ENCODE data around the gene HORMAD2. TPM values are rescaled to one million over a fixed set of nuclear protein-coding genes. Genes with fewer than 3 reads are reported as not detected.
A peak's percentile ranks its signal among the peaks of the same experiment; 100 is the strongest.

HORMAD2 gene
- total RNA-seq, 2 donors from 2014 or later = not detected

- H3K4me1 ChIP-seq (ENCODE audit: control insufficient read depth in 1 of 2, low read depth in 2 of 2) = peaks cover 10 to 20% of the 10 kb centered on the region in 2 donors
- no peaks in the 10 kb centered on the region for H3K36me3 ChIP-seq
- no peak for ATAC-seq (ENCODE audit: insufficient number of reproducible peaks, low FRiP score, low read depth)
- no peaks in the 10 kb centered on the region for H3K27me3 ChIP-seq (replicated peaks; ENCODE audit: insufficient read depth)
- no peaks in the 10 kb centered on the region for H3K9me3 ChIP-seq
- no peak overlapping the region for H3K27ac ChIP-seq
- no peak for DNase-seq (ENCODE audit: low spot score)
- no peak overlapping the region for H3K4me3 ChIP-seq
- no peak for TF ChIP-seq CTCF (IDR thresholded peaks at IDR 0.05)
These were observed 112.2 kb downstream of the HORMAD2 start for GRCh38 chr22:30192427-30192826.

DNA sequence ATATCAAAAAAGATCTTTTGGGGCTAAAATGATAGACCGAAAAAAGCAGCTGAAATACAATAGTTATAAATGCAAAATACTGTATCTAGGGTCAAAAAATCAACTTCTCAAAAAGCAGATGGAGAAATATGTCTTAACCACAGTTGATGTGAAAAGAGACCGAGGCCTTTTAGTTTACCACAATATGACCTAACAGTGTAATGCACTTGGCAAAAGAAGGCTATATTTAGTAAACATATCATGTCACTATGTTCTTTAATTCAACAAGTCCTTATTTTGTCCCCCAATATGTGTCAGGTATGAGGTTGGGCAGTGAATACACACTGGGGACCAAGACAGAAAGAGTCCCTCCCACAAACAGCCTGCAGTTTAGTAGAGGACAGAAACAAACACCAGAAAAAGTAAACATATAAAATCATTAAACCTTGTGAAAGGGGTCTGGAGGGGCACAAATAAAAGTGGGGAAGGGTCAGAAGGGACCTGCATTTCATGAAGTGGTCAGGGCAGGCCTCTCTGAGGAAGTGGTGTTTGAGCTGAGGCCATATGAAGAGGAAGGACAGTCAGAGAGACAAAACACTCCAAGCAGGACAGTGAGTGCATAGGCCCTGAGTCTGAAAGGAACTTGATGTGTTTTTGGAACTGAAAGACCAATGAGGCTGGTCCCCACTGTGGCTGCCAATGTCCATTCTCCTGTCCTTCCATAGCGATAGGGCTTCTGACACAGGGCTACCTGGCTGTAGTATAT lies 112.9 kb downstream of the HORMAD2 start:
- no peak for TF ChIP-seq CTCF (IDR thresholded peaks at IDR 0.05)
- Histone ChIP-seq H3K36me3 (no peaks in the 10 kb centered on the region), H3K27ac (no peak overlapping the region), H3K9me3 (no peaks in the 10 kb centered on the region), H3K27me3 (replicated peaks; ENCODE audit: insufficient read depth) (no peaks in the 10 kb centered on the region), H3K4me3 (no peak overlapping the region), H3K4me1 (ENCODE audit: control insufficient read depth in 1 of 2, low read depth in 2 of 2) (peaks cover 10 to 20% of the 10 kb centered on the region in 2 donors)
- DNase-seq (ENCODE audit: low spot score) = no peak
- ATAC-seq (ENCODE audit: insufficient number of reproducible peaks, low FRiP score, low read depth) = no peak

DNA sequence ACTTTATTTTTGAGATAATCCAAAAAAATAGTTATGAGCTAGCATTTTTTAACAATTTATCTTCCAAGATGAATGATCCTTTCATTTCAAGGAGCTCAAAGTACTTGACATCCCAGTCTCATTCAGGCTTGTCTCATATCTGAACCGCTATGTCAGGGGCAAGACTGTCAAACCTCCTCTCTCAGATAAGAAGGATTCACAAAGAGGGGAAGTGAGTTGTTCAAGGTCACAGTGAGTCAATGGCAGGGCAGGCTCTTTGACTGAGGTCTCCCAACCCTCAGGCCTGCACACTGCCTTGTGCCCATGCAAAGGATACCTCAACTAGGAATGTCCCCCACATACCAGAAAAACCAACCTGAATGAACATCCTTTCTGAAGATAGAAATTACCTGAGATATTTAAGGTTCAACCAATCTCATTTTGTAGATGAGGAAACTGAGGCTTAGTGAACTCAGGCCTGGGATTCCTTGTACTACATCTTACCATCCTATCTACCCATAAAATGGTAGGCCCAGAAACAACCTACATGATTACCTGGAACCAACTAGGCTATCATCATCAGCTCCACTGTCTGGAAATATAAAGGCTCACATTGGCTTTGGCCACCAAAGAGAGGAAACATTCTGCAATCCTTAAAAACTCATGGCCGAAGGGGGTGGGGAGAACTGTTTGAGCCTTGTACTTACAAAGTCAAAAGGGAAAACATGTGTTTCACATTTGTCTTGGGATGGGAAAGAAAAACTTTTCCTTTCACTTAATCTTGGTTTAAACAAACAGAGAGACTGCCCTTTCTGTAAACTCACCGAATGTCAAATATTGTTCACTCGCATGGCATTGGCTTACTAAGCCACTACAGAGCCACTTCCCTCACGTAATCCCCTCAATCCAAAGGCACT lies 115.2 kb downstream of the HORMAD2 start:
- ATAC-seq (ENCODE audit: insufficient number of reproducible peaks, low FRiP score, low read depth) = peak; percentile 30
- Histone ChIP-seq H3K9me3 (no peaks in the 10 kb centered on the region), H3K27ac (peak overlapping the region; percentile 71 to 78), H3K4me1 (ENCODE audit: control insufficient read depth in 1 of 2, low read depth in 2 of 2) (peaks cover 10 to 20% of the 10 kb centered on the region in 2 donors), H3K27me3 (replicated peaks; ENCODE audit: insufficient read depth) (no peaks in the 10 kb centered on the region), H3K4me3 (peak overlapping the region; percentile 30), H3K36me3 (no peaks in the 10 kb centered on the region)
- DNase-seq (ENCODE audit: low spot score) = no peak
- no peak for TF ChIP-seq CTCF (IDR thresholded peaks at IDR 0.05)

- H3K4me1 ChIP-seq (ENCODE audit: control insufficient read depth in 1 of 2, low read depth in 2 of 2) = peaks cover 10 to 20% of the 10 kb centered on the region in 2 donors
- peak overlapping the region; percentile 30 for H3K4me3 ChIP-seq
- TF ChIP-seq CTCF (IDR thresholded peaks at IDR 0.05) = no peak
- no peaks in the 10 kb centered on the region for H3K9me3 ChIP-seq
- no peaks in the 10 kb centered on the region for H3K27me3 ChIP-seq (replicated peaks; ENCODE audit: insufficient read depth)
- peak overlapping the region; percentile 71 to 78 for H3K27ac ChIP-seq
- H3K36me3 ChIP-seq = no peaks in the 10 kb centered on the region
- DNase-seq (ENCODE audit: low spot score) = peak; percentile 63
- peak; percentile 71 for ATAC-seq (ENCODE audit: insufficient number of reproducible peaks, low FRiP score, low read depth)
These were observed 116.0 kb downstream of the HORMAD2 start for GRCh38 chr22:30196141-30196879.

Measured in thoracic aorta (tissue), 2 donors.